ENCODE data around the gene HSPB2. TPM values are rescaled to one million over a fixed set of nuclear protein-coding genes. Genes with fewer than 3 reads are reported as not detected.
"Not testable (repeated sequence)": the region's sequence is repeated elsewhere in the genome, so short reads cannot be mapped to it uniquely, and the experiment has no call there.

The HSPB2 gene
- total RNA-seq, 1 experiment from 2014 or later = not detected

DNA sequence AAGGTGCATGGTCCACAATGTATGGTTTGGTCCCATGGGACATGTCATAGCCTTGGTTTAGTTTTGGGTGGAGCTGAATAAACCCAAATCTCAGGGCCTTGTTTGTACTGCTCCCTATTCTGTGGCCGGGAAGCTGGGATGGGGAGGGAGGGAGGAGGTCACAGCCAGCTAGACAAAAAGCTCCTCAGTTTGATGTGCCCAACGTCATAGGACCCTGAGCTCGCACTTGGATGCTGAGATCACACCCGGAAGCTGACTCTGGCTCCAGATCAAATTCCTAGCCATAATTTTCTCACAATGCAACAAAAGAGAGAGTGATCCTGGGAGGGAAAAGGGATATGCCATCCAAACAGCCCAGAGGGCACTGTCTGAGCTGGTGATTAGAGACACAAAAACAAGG is 1.5 kb downstream of the HSPB2 start:
- DNase-seq (ENCODE audit: low read depth) = peak; percentile 53

- no peak for DNase-seq (ENCODE audit: low read depth)
Measured at GRCh38 chr11:111916768-111917167, 4.2 kb downstream of the HSPB2 start.

GRCh38 chr11:111917312-111917711 is 4.8 kb downstream of the HSPB2 start:
- no peak for DNase-seq (ENCODE audit: low read depth)

DNA sequence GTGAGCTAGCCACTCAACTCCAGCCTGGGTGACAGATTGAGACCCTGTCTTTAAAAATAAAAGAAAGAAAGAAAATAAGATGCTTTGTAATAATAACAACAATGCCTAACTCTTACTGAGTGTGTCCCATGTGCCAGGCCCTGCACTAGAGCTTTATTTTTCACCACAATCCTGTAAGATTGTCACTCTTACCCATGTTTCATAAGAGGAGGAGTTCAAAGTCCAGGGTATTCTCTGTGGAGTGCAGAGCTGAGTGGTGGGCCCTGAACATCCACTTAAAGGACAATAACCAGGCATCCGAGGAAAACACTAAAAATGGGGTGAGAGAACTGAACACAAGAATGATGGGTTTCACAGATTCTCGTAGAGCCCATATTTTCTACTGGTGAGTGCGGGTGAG is 5.3 kb downstream of the HSPB2 start:
- no peak for DNase-seq (ENCODE audit: low read depth)

GRCh38 chr11:111918390-111919256 is 6.1 kb downstream of the HSPB2 start, which contains the start of gene C11orf52:
Gene C11orf52, plus strand, starts transcription at chr11:111918913. Its CDS starts 60 bp downstream, at chr11:111918973.
- no peak for DNase-seq (ENCODE audit: low read depth)

DNA sequence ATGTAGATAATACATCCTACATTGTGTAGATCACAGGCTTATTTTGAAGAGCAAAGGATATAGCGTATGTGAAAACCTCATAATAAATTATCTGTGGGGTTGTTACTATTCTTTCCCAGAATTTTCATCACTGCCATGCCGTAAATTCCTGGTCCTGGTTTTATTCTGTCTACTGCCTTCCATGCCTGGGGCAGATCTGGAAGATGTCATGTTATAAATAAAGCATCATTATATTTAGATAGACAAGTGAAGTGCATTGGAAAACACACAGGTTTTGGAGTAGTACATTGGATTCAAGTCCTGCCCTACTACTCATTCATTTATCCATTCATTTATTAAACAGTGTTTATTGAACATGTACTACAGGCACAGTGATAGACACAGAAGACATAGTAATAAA is 8.4 kb downstream of the HSPB2 start:
- DNase-seq (ENCODE audit: low read depth) = no peak

GRCh38 chr11:111921541-111922230 is 9.2 kb downstream of the HSPB2 start:
- DNase-seq (ENCODE audit: low read depth) = no peak

- peak; percentile 63 for DNase-seq (ENCODE audit: low read depth)
Measured at GRCh38 chr11:111922803-111923202, 10.3 kb downstream of the HSPB2 start.

- no peak for DNase-seq (ENCODE audit: low read depth)
Measured at GRCh38 chr11:111923351-111923788, 10.8 kb downstream of the HSPB2 start.

DNA sequence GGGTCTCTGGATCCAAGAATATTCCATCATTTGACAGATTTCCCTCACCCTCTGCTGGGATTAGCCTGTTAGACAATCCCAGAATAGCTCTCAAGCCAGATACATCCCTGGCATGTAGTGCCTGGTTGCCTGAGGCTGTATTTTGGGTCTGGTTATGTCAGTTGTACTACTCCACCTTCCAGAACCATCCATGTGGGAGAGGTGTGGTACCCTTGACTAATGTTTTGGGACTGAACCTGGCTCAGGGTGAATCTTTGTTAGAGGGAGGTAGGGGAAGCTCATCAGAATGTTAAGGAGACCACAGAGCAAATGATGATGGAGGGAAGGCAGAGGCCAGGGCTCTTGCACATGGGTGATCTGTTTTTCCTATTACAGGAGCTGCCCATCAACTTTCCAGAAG is 11.4 kb downstream of the HSPB2 start:
- no peak for DNase-seq (ENCODE audit: low read depth)

DNA sequence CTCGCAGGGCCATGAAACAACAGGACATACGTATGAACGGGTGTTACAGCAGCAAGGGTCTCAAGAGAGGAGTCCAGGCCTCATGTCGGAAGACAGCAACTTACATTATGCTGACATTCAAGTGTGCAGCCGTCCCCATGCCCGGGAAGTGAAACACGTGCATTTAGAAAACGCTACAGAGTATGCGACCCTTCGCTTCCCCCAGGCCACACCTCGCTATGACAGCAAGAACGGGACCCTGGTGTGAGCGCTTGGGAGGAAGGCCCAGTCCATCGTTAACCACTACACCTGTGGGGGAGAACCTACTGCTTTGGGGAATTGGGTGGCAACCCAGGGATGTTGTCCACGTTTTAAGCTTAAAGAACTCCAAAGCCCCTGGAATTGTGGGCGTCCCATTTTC is 13.4 kb downstream of the HSPB2 start:
- DNase-seq (ENCODE audit: low read depth) = no peak

- peak; percentile 95 for DNase-seq (ENCODE audit: low read depth)
Measured at GRCh38 chr11:111926505-111927391, 14.2 kb downstream of the HSPB2 start.

DNA sequence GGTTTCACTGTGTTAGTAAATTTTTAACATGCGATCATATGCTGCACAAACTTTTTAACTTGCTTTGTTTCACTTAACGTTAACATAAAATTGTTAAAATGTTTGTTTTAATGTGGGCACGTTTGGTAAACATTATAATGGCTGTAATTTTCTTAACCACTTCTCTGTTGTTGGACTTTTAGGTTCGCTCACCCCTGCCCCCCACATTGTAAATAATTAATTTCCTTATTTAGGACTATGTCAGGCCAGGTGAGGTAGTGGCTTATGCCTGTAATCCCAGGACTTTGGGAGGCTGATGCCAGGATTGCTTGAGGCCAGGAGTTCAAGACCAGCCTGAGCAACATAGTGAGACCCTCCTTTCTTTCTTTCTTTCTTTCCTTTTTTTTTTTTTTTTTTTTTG is 17.9 kb downstream of the HSPB2 start:
- DNase-seq (ENCODE audit: low read depth) = no peak

- DNase-seq (ENCODE audit: low read depth) = no peak
Measured at GRCh38 chr11:111932611-111932950, 20.0 kb downstream of the HSPB2 start.

DNA sequence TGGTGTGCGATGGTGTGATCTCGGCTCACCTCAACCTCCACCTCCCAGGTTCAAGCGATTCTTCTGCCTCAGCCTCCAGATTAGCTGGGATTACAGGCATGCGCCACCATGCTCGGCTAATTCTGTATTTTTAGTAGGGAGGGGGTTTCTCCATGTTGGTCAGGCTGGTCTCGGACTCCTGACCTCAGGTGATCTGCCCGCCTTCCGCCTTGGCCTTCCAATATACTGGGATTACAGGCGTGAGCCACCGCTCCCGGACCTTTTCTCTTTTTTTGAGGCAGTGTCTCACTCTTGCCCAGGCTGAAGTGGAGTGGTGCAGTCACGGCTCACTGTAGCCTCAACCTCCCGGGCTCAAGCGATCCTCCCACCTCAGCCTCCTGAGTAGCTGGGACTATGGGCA is 20.6 kb downstream of the HSPB2 start:
- not testable (repeated sequence) for DNase-seq (ENCODE audit: low read depth)

GRCh38 chr11:111933872-111934271 is 21.3 kb downstream of the HSPB2 start:
- no peak for DNase-seq (ENCODE audit: low read depth)

DNA sequence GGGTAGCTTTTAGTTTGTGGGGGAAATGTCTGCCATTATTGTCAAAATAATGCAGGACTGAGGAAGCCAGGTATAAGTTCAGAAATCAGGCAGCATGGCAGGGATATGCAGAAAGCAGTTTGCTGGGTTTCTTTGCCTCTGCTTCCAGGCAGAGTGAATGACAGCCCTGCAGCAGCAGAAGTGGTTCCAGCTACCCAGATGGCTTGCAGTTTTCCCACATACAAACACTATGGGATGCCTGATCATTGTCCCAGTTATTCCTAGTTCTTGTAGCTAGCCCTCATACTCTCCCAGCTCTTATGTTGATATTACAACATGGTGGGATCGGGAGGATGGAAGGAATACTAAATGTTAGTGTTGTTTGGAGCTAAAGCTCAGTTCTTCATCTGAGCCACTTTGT is 21.8 kb downstream of the HSPB2 start:
- no peak for DNase-seq (ENCODE audit: low read depth)

- no peak for DNase-seq (ENCODE audit: low read depth)
Measured at GRCh38 chr11:111935317-111936039, 22.9 kb downstream of the HSPB2 start.

DNA sequence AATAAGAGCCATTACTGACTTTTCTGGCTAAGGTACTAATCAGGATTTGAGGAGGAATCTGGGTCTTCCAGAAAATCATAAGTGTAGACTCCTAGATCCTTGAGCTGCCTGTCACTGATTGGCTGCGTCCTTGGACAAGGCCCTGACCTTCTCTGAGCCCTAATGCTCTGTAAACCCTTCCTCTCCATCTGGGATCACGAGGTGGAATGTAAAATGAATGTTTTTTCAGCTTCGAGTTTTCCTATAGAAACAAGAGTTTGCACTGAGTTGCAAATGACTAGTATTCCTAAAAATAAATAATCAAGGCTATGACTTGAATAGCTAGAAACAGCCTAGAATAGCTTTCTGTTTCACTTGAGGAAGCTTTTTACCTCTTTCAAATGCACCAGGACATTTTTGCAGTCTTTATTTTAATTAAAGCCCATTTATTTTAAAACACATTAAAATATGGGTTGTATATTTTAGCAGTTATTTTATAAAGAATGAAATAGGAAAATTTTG is 23.6 kb downstream of the HSPB2 start:
- DNase-seq (ENCODE audit: low read depth) = no peak

DNA sequence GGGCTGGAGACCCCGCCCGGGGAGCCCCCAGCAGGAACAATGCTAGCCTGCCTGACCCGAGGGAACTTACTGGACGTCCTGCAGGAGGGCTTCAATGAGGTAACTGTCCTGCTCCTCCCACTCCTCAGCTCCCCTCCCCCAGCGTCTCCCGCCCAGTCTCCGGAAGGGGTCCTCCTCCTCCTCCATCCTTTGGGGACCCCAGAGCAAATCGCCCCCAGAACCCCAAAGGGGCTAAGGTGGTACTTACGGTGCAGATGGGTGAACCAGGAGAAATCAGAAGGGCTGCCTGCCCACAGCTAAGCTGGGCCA is 24.9 kb downstream of the HSPB2 start:
- no peak for DNase-seq (ENCODE audit: low read depth)

DNA sequence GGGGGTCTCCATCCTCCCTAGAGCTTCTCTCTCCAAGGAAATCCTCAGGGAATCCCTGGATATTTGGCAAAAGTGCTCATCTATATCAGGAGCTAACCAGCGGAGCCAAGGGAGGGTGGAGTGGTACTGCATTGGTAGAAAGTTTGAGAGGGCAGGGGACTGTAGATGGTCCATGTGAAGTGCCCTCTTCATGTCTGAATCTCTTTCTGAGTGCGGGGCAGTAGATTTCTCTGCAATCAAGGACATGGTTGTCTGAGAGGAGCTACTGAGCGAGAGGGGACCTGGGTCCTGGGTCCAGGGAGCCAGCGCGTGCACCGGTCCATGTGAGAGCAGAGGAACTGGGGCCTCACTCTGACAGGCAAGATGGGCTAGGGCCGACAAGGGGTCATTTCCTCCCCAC is 25.3 kb downstream of the HSPB2 start:
- DNase-seq (ENCODE audit: low read depth) = no peak
